Upper lobe of right lung (tissue), 1 donor: Measurements from ENCODE around the gene MYLK. TPM values are rescaled to one million over a fixed set of nuclear protein-coding genes. Genes with fewer than 3 reads are reported as not detected.
"Not testable (repeated sequence)": the region's sequence is repeated elsewhere in the genome, so short reads cannot be mapped to it uniquely, and the experiment has no call there.

Experiments used
- ATAC-seq: fragments of 200-7000 bp; cut with Tn5 transposase; one replicate; pipeline ENCODE4 v1.9.1; 2020; ENCODE audit warnings: mild to moderate bottlenecking, moderate library complexity
- DNase-seq: peaks from one replicate; pipeline ENCODE4 v3.0.0-alpha.2; 2020
- H3K27ac ChIP-seq: fragments of 200-600 bp; one replicate; pipeline ENCODE4 v1.8.0; 2022
- H3K27me3 ChIP-seq: fragments of 200-600 bp; one replicate; pipeline ENCODE4 v1.8.0; 2022; ENCODE audit warnings: mild to moderate bottlenecking
- H3K36me3 ChIP-seq: fragments of 200-600 bp; one replicate; pipeline ENCODE4 v1.8.0; 2022
- H3K4me1 ChIP-seq: fragments of 200-600 bp; one replicate; pipeline ENCODE4 v1.8.0; 2022
- H3K4me3 ChIP-seq: fragments of 200-600 bp; one replicate; pipeline ENCODE4 v1.8.0; 2022; ENCODE audit warnings: mild to moderate bottlenecking
- H3K9me3 ChIP-seq: fragments of 200-600 bp; one replicate; pipeline ENCODE4 v1.8.0; 2022
- CTCF ChIP-seq: fragments of 200-600 bp; IDR thresholded peaks from one replicate; pipeline ENCODE4 v1.8.0; 2022; ENCODE audit warnings: antibody characterized with exemption
- intact Hi-C: fragments of 100-400 bp; cut with DNase I; formaldehyde crosslinking; loops from one replicate; pipeline ENCODE4 v1.11.0; 2022
- total RNA-seq: library from RNA; stranded (reverse); fragmentation: NEBNext Ultra II Directional; extraction: Animal tissue kit (Norgen Biotek cat#: 25700); gene quantifications from one replicate; pipeline ENCODE4 v1.2.1, GENCODE V29; 2021
- donor health status: DM: no; HTN: yes; CAD: no; lungs with severe emphysema.

The MYLK gene
- total RNA-seq, 1 donor from 2014 or later = 248 TPM

- Histone ChIP-seq H3K27ac (no peak overlapping the region), H3K36me3 (no peaks in the 10 kb centered on the region), H3K27me3 (no peaks in the 10 kb centered on the region), H3K9me3 (no peaks in the 10 kb centered on the region), H3K4me3 (no peak overlapping the region), H3K4me1 (peaks cover 11% of the 10 kb centered on the region)
- ATAC-seq (no peak), DNase-seq (no peak)
- TF ChIP-seq CTCF = no peak
- intact Hi-C loops = no loop called here
Observed at GRCh38 chr3:123739754-123740153, 144.4 kb downstream of the MYLK start.

GRCh38 chr3:123739106-123739505 is 145.0 kb downstream of the MYLK start:
- DNase-seq (no peak), ATAC-seq (no peak)
- Histone ChIP-seq H3K36me3 (no peaks in the 10 kb centered on the region), H3K9me3 (no peaks in the 10 kb centered on the region), H3K27ac (no peak overlapping the region), H3K27me3 (no peaks in the 10 kb centered on the region), H3K4me3 (no peak overlapping the region), H3K4me1 (peaks cover 11% of the 10 kb centered on the region)
- no peak for TF ChIP-seq CTCF
- intact Hi-C loops = no loop called here

- H3K27ac ChIP-seq, H3K36me3 ChIP-seq, H3K4me3 ChIP-seq, H3K9me3 ChIP-seq, intact Hi-C loops, H3K27me3 ChIP-seq, DNase-seq, ATAC-seq: not testable (repeated sequence)
- H3K4me1 ChIP-seq = peaks cover 11% of the 10 kb centered on the region
Observed at GRCh38 chr3:123738522-123738921, 145.6 kb downstream of the MYLK start.

- H3K9me3 ChIP-seq = no peaks in the 10 kb centered on the region
- no peak overlapping the region for H3K27ac ChIP-seq
- intact Hi-C loops = no loop called here
- peaks cover 8% of the 10 kb centered on the region for H3K4me1 ChIP-seq
- DNase-seq (no peak), ATAC-seq (no peak)
- no peak for TF ChIP-seq CTCF
- H3K27me3 ChIP-seq = no peaks in the 10 kb centered on the region
- H3K36me3 ChIP-seq = no peaks in the 10 kb centered on the region
- H3K4me3 ChIP-seq = no peak overlapping the region
Observed at GRCh38 chr3:123737168-123737567, 147.0 kb downstream of the MYLK start.

- no peak for TF ChIP-seq CTCF
- intact Hi-C loops = no loop called here
- no peak overlapping the region for H3K27ac ChIP-seq
- H3K9me3 ChIP-seq = no peaks in the 10 kb centered on the region
- DNase-seq = no peak
- H3K4me3 ChIP-seq = no peak overlapping the region
- H3K27me3 ChIP-seq = no peaks in the 10 kb centered on the region
- peaks cover 2% of the 10 kb centered on the region for H3K4me1 ChIP-seq
- ATAC-seq = no peak
- no peaks in the 10 kb centered on the region for H3K36me3 ChIP-seq
Observed at GRCh38 chr3:123735456-123735855, 148.7 kb downstream of the MYLK start.

- Histone ChIP-seq H3K4me3 (no peak overlapping the region), H3K27ac (no peak overlapping the region), H3K36me3 (no peaks in the 10 kb centered on the region), H3K27me3 (no peaks in the 10 kb centered on the region), H3K9me3 (no peaks in the 10 kb centered on the region), H3K4me1 (no peaks in the 10 kb centered on the region)
- no peak for TF ChIP-seq CTCF
- intact Hi-C loops = no loop called here
- ATAC-seq (no peak), DNase-seq (no peak)
Observed at GRCh38 chr3:123734527-123734902, 149.6 kb downstream of the MYLK start.
